Liver (tissue), 9 donors: ENCODE results near the gene CDS1. TPM values are rescaled to one million over a fixed set of nuclear protein-coding genes. Genes with fewer than 3 reads are reported as not detected.

Experiments used
- DNase-seq: peaks from one replicate; pipeline ENCODE4 v3.0.0-alpha.2; 2017; ENCODE audit warnings: low spot score
- H3K27ac ChIP-seq, 2 donors: one replicate each; pipeline ENCODE4 v1.7.0; 2013; ENCODE audit warnings: inconsistent platforms in 2 of 2, low read length in 2 of 2, control low read depth in 1 of 2, low read depth in 1 of 2, mild to moderate bottlenecking in 1 of 2
- H3K27me3 ChIP-seq, 4 donors: one replicate each; pipeline versions ENCODE4 v1.6.1 to v1.7.0; 2013; ENCODE audit warnings: low read length in 3 of 4, inconsistent platforms in 1 of 4, mild to moderate bottlenecking in 1 of 4, moderate library complexity in 1 of 4; ENCODE audit not compliant: control insufficient read depth in 4 of 4, insufficient read depth in 4 of 4
- H3K36me3 ChIP-seq, 4 donors: one replicate each; pipeline versions ENCODE4 v1.6.1 to v1.7.0; 2013; ENCODE audit warnings: low read length in 3 of 4, mild to moderate bottlenecking in 3 of 4, low read depth in 1 of 4, moderate library complexity in 1 of 4; ENCODE audit not compliant: control insufficient read depth in 4 of 4, insufficient read depth in 3 of 4
- H3K4me1 ChIP-seq, 4 donors: one replicate each; pipeline versions ENCODE4 v1.6.1 to v1.7.0; 2013; ENCODE audit warnings: low read length in 3 of 4, mild to moderate bottlenecking in 3 of 4, moderate library complexity in 1 of 4; ENCODE audit not compliant: control insufficient read depth in 4 of 4, insufficient read depth in 4 of 4
- H3K4me3 ChIP-seq, 3 donors: one replicate each; pipeline versions ENCODE4 v1.6.1 to v1.7.0; 2013; ENCODE audit warnings: low read length in 3 of 3, control low read depth in 1 of 3, low read depth in 1 of 3, mild to moderate bottlenecking in 1 of 3
- H3K9ac ChIP-seq, 2 donors: one replicate each; pipeline ENCODE4 v1.7.0; 2013; ENCODE audit warnings: low read length in 2 of 2, mild to moderate bottlenecking in 2 of 2, moderate library complexity in 2 of 2, control low read depth in 1 of 2, low read depth in 1 of 2
- H3K9me3 ChIP-seq, 4 donors: one replicate each; pipeline versions ENCODE4 v1.6.1 to v1.7.0; 2013; ENCODE audit warnings: low read length in 3 of 4; ENCODE audit not compliant: control insufficient read depth in 4 of 4
- ATF3 ChIP-seq: IDR thresholded peaks from 2 replicates; pipeline ENCODE4 v1.6.1; 2016; ENCODE audit warnings: antibody characterized with exemption
- EGR1 ChIP-seq, 2 donors: IDR thresholded peaks; 2 replicates each; pipeline ENCODE4 v1.6.1; 2016 to 2018; ENCODE audit warnings: antibody characterized with exemption in 2 of 2, low read depth in 2 of 2
- FOXA1 ChIP-seq: IDR thresholded peaks from 2 replicates; pipeline ENCODE4 v1.6.1; 2016; ENCODE audit warnings: antibody characterized with exemption
- FOXA2 ChIP-seq: IDR thresholded peaks from 2 replicates; pipeline ENCODE4 v1.6.1; 2016; ENCODE audit warnings: antibody characterized with exemption
- GABPA ChIP-seq, 2 donors: IDR thresholded peaks in 1 of 2; conservative IDR thresholded peaks in 1 of 2; 2 replicates each; pipeline ENCODE4 v1.6.1; 2016; ENCODE audit warnings: antibody characterized with exemption in 2 of 2, mild to moderate bottlenecking in 1 of 2, moderate library complexity in 1 of 2
- HNF4A ChIP-seq, 2 donors: conservative IDR thresholded peaks; 2 replicates each; pipeline ENCODE4 v1.6.1; 2016; ENCODE audit warnings: antibody characterized with exemption in 2 of 2, mild to moderate bottlenecking in 2 of 2
- HNF4G ChIP-seq: IDR thresholded peaks from 2 replicates; pipeline ENCODE4 v1.6.1; 2016; ENCODE audit warnings: antibody characterized with exemption
- JUND ChIP-seq, 2 donors: IDR thresholded peaks; 2 replicates each; pipeline ENCODE4 v1.6.1; 2016; ENCODE audit warnings: antibody characterized with exemption in 2 of 2
- NR2F2 ChIP-seq: IDR thresholded peaks from 2 replicates; pipeline ENCODE4 v1.6.1; 2016; ENCODE audit warnings: antibody characterized with exemption
- RAD21 ChIP-seq, 2 donors: IDR thresholded peaks; 2 replicates each; pipeline ENCODE4 v1.6.1; 2016; ENCODE audit warnings: antibody characterized with exemption in 2 of 2, mild to moderate bottlenecking in 2 of 2
- REST ChIP-seq: IDR thresholded peaks from 2 replicates; pipeline ENCODE4 v1.6.1; 2016; ENCODE audit warnings: antibody characterized with exemption, mild to moderate bottlenecking
- RXRA ChIP-seq, 2 donors: IDR thresholded peaks; 2 replicates each; pipeline ENCODE4 v1.6.1; 2017 to 2018; ENCODE audit warnings: antibody characterized with exemption in 2 of 2, mild to moderate bottlenecking in 1 of 2
- SP1 ChIP-seq: IDR thresholded peaks from 2 replicates; pipeline ENCODE4 v1.6.1; 2018; ENCODE audit warnings: antibody characterized with exemption, mild to moderate bottlenecking
- TAF1 ChIP-seq: conservative IDR thresholded peaks from 2 replicates; pipeline ENCODE4 v1.6.1; 2016; ENCODE audit warnings: antibody characterized with exemption, mild to moderate bottlenecking
- YY1 ChIP-seq: IDR thresholded peaks from 2 replicates; pipeline ENCODE4 v1.6.1; 2016; ENCODE audit warnings: antibody characterized with exemption, mild to moderate bottlenecking
- WGBS: extraction: QIAGEN DNeasy Blood & Tissue Kit; methylation state at CpG from one replicate; pipeline ENCODE4 v1.1.7; 2013; 5-methylcytosine and 5-hydroxymethylcytosine counted together
- polyA plus RNA-seq, 2 donors: library from polyadenylated mRNA; stranded (reverse) in 1 of 2; unstranded in 1 of 2; fragments of 200-250 nt in 1 of 2; fragments of >200 nt in 1 of 2; fragmentation: Nextera tagmentation in 1 of 2; extraction: Ambion mirVana in 1 of 2; gene quantifications; one replicate each; pipeline versions ENCODE4 v1.2.1 to v1.2.3, GENCODE V29; 2013 to 2015
- total RNA-seq, 2 donors: library from RNA; depleted of rRNA; stranded (reverse); fragments of >200 nt; gene quantifications; one replicate each; pipeline ENCODE4 v1.2.3, GENCODE V29; 2014
- TF ChIP-seq, protein P1 (sequence below): IDR thresholded peaks from 2 replicates; pipeline ENCODE4 v1.6.1; 2016; ENCODE audit warnings: antibody characterized with exemption
- TF ChIP-seq, protein P2 (sequence below): fragments of 150-350 bp; IDR thresholded peaks from 2 replicates; pipeline ENCODE4 v1.5.1; 2017; ENCODE audit warnings: improper control_type of control experiment, low read depth, low read length; ENCODE audit not compliant: missing input control
- TF ChIP-seq, protein P3 (sequence below): IDR thresholded peaks from 2 replicates; pipeline ENCODE4 v1.6.1; 2016; ENCODE audit warnings: antibody characterized with exemption
- donor health status: healthy.
- donor health status: healthy.
- donor health status: healthy.
- donor health status: healthy.
- donor health status: healthy.

Gene CDS1
- total and polyA plus RNA-seq, 4 donors: 0.56 to 3.6 (median 0.78) TPM

- TF ChIP-seq, protein P1, sequence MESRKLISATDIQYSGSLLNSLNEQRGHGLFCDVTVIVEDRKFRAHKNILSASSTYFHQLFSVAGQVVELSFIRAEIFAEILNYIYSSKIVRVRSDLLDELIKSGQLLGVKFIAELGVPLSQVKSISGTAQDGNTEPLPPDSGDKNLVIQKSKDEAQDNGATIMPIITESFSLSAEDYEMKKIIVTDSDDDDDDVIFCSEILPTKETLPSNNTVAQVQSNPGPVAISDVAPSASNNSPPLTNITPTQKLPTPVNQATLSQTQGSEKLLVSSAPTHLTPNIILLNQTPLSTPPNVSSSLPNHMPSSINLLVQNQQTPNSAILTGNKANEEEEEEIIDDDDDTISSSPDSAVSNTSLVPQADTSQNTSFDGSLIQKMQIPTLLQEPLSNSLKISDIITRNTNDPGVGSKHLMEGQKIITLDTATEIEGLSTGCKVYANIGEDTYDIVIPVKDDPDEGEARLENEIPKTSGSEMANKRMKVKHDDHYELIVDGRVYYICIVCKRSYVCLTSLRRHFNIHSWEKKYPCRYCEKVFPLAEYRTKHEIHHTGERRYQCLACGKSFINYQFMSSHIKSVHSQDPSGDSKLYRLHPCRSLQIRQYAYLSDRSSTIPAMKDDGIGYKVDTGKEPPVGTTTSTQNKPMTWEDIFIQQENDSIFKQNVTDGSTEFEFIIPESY: no peak
- TF ChIP-seq YY1 (no peak), FOXA2 (no peak), HNF4G (no peak)
Measured at GRCh38 chr4:84691800-84692199, 108.9 kb downstream of the CDS1 start (continued).

GRCh38 chr4:84697159-84697558, 114.2 kb downstream of the CDS1 start:
- Histone ChIP-seq H3K36me3 (peaks cover 4 to 31% (median 25%) of the 10 kb centered on the region in 4 donors), H3K27me3 (no peaks in the 10 kb centered on the region), H3K4me3 (no peak overlapping the region), H3K9ac (no peak overlapping the region), H3K27ac (no peak overlapping the region), H3K9me3 (no peaks in the 10 kb centered on the region), H3K4me1 (no peaks in the 10 kb centered on the region)
- 88% methylated on average over 2 of the region's 2 CpGs for WGBS
- TF ChIP-seq RAD21 (IDR thresholded peaks at IDR 0.05): no peak
- no peak for TF ChIP-seq FOXA2
- TF ChIP-seq FOXA1: no peak
- no peak for TF ChIP-seq EGR1 (IDR thresholded peaks at IDR 0.05; ENCODE audit: low read depth in 2 of 2)
- no peak for TF ChIP-seq HNF4A (conservative IDR thresholded peaks at IDR 0.05)
- TF ChIP-seq, protein P2, sequence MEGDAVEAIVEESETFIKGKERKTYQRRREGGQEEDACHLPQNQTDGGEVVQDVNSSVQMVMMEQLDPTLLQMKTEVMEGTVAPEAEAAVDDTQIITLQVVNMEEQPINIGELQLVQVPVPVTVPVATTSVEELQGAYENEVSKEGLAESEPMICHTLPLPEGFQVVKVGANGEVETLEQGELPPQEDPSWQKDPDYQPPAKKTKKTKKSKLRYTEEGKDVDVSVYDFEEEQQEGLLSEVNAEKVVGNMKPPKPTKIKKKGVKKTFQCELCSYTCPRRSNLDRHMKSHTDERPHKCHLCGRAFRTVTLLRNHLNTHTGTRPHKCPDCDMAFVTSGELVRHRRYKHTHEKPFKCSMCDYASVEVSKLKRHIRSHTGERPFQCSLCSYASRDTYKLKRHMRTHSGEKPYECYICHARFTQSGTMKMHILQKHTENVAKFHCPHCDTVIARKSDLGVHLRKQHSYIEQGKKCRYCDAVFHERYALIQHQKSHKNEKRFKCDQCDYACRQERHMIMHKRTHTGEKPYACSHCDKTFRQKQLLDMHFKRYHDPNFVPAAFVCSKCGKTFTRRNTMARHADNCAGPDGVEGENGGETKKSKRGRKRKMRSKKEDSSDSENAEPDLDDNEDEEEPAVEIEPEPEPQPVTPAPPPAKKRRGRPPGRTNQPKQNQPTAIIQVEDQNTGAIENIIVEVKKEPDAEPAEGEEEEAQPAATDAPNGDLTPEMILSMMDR: no peak
- no peak for TF ChIP-seq SP1
- TF ChIP-seq JUND (IDR thresholded peaks at IDR 0.05): no peak
- no peak for TF ChIP-seq REST
- TF ChIP-seq, protein P1: no peak
- no peak for TF ChIP-seq RXRA (IDR thresholded peaks at IDR 0.05)
- no peak for TF ChIP-seq GABPA (IDR thresholded peaks at IDR 0.05 in 1 of 2, conservative IDR thresholded peaks at IDR 0.05 in 1 of 2)
- no peak for TF ChIP-seq YY1
- no peak for TF ChIP-seq HNF4G
- TF ChIP-seq NR2F2: no peak
- no peak for TF ChIP-seq ATF3
- TF ChIP-seq, protein P3, sequence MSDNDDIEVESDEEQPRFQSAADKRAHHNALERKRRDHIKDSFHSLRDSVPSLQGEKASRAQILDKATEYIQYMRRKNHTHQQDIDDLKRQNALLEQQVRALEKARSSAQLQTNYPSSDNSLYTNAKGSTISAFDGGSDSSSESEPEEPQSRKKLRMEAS: no peak
- no peak for TF ChIP-seq TAF1
- DNase-seq: no peak
